Activated CD8-positive, alpha-beta memory T cell treated with anti-CD3 and anti-CD28 coated beads for 1 hour (primary cell): ENCODE results near the gene FOXS1.

Experiments used
- DNase-seq, 2 donors: peaks; one replicate each; pipeline ENCODE4 v3.0.0-alpha.2; 2020; ENCODE audit warnings: low read depth in 1 of 2; ENCODE audit errors: extremely low read depth in 1 of 2

The FOXS1 gene

GRCh38 chr20:31801508-31801907 is 43.9 kb downstream of the FOXS1 start:
- no peak for DNase-seq

- no peak for DNase-seq
Observed at GRCh38 chr20:31797364-31797763, 48.0 kb downstream of the FOXS1 start.
